Thoracic aorta endothelial cell (primary cell): ENCODE measurements around the gene OR52W1. TPM values are rescaled to one million over a fixed set of nuclear protein-coding genes. Genes with fewer than 3 reads are reported as not detected.

ENCODE experiments used
- total RNA-seq: library from RNA; depleted of rRNA; stranded (reverse); fragments of >200 nt; gene quantifications from 2 replicates; pipeline ENCODE4 v1.2.3, GENCODE V29; 2012

The OR52W1 gene, protein sequence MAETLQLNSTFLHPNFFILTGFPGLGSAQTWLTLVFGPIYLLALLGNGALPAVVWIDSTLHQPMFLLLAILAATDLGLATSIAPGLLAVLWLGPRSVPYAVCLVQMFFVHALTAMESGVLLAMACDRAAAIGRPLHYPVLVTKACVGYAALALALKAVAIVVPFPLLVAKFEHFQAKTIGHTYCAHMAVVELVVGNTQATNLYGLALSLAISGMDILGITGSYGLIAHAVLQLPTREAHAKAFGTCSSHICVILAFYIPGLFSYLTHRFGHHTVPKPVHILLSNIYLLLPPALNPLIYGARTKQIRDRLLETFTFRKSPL
- not detected in 2 replicates for total RNA-seq

GRCh38 chr11:6199174-6199810 lies at the start of gene OR52W1:
OR52W1 (plus strand) TSS chr11:6199224; CDS start chr11:6199224, 0 bp downstream.

DNA sequence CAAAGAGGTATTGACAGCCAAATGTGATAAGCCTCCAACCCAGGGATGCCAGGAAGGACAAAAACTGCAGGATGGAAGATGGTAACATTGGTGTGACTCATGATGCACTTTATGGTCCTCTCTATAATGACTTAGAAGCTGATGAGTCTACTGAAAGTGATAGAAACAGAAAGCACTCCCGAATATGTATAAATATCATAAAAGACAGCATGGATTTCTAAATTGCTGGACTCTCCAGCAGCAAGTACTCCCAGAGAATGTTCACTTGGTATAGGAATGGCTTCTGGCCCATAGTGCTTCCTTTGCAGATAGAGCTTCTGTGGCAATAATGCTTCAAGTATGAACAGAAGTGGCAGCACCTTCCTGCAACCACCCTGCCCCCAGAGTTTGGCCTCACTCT lies 28.8 kb upstream of the OR52W1 start, which contains the start of gene OR52B2:
TSS of gene OR52B2 (minus strand) at position 101 of the 400 bp plus-strand sequence. CDS start at position 101, 0 bp downstream.

DNA sequence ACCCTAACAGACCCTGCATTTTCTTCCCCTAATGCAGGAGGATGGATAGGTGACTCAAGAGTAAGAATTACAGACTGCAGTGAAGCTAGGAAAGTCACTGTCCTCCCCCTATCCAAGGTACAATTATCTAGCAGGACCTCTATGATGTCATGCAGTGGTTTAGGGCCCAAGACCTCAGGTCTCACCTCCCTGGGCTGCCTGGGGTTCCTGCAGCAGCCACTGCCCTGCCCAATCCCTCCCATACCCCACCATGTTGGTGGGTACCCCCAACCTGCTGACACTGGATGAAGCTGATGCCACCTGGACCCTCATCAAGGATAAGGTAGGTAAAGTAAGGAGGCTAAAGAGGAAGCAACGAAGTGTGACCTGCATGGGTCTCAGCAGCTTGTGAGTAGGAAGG lies 6.3 kb downstream of the OR52W1 start, which contains the start of gene C11orf42:
TSS of gene C11orf42 (plus strand) at position 192 of the 400 bp plus-strand sequence. CDS start at position 251, 59 bp downstream.

DNA sequence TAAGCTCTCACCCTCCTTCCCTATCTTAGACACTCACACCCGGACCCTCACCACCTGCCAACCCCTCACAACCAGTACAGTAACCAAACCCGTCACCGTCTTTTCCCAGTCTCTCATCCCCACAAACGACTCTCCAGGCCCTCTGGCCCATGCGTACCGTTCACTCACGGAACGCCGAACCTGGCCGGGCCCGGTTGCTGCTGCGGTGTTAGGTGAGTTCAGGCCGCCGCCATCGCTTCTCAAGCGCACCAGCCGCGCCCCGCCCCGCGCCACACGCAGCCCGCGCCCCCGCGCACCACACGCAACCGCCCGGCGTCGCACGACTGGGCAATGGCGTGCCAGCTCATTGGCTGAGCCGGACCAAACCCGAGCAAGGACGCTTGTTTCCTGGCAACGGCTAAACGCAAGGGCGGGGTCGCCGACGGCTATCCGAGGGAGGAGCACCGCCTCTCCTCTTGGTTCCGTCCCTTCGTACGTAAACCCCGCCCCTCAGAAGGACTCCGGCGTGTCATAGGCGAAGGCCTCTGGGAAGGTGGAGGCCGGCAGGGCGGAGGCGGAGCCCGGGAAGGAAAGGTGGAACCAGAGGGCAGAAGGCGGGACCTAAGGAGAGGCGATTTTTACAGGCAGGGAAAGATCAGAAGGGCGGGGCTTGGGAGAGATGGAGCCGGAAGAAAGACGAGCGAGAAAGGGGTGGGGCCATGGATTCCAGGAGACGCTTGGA lies 35.5 kb downstream of the OR52W1 start, which contains the start of gene FHIP1B:
TSS of gene FHIP1B (minus strand) at position 250 of the 721 bp plus-strand sequence. CDS start 10,120 bp downstream, outside the sequence.

GRCh38 chr11:6238902-6239301 lies 39.9 kb downstream of the OR52W1 start, which contains the start of gene CNGA4:
CNGA4 (plus strand) TSS chr11:6239089; CDS start chr11:6239207, 118 bp downstream.

Other genes starting within 250 kb of the OR52W1 start
- not detected in 2 replicates for gene OR56A5, start 230.7 kb upstream of the OR52W1 start, total RNA-seq
- not detected in 2 replicates for gene OR52L1, start 212.2 kb upstream of the OR52W1 start, total RNA-seq
- gene OR56A4, start 192.3 kb upstream of the OR52W1 start, total RNA-seq: not detected in 2 replicates
- gene OR56A1, start 168.5 kb upstream of the OR52W1 start, total RNA-seq: under 0.01 TPM in 1 of 2 replicates, not detected in the other
- not detected in 2 replicates for gene OR56B4, start 91.5 kb upstream of the OR52W1 start, total RNA-seq
- gene OR52B2, start 28.9 kb upstream of the OR52W1 start, total RNA-seq: not detected in 2 replicates
- gene C11orf42, start 6.3 kb downstream of the OR52W1 start, total RNA-seq: not detected in 2 replicates
- 14.0 and 18.2 TPM in 2 replicates for gene FHIP1B, start 35.4 kb downstream of the OR52W1 start, total RNA-seq
- gene CNGA4, start 39.9 kb downstream of the OR52W1 start, total RNA-seq: under 0.01 and 0.07 TPM in 2 replicates
- not detected in 2 replicates for gene CCKBR, start 60.6 kb downstream of the OR52W1 start, total RNA-seq
- gene CAVIN3, start 121.3 kb downstream of the OR52W1 start, total RNA-seq: 145 and 301 TPM in 2 replicates
- 21.8 and 25.4 TPM in 2 replicates for gene SMPD1, start 191.2 kb downstream of the OR52W1 start, total RNA-seq
- 40.4 and 42.6 TPM in 2 replicates for gene APBB1, start 219.9 kb downstream of the OR52W1 start, total RNA-seq
- gene HPX, start 241.8 kb downstream of the OR52W1 start, total RNA-seq: 0.53 and 0.65 TPM in 2 replicates